Aorta (tissue), 5 donors: ENCODE measurements around the gene ARID1B. TPM values are rescaled to one million over a fixed set of nuclear protein-coding genes. Genes with fewer than 3 reads are reported as not detected.

ENCODE experiments used
- ATAC-seq: fragments of 200-7000 bp; cut with Tn5 transposase; one replicate; pipeline ENCODE4 v1.9.1; 2022; ENCODE audit warnings: moderate library complexity; ENCODE audit not compliant: low FRiP score
- DNase-seq, 2 donors: peaks; one replicate each; pipeline ENCODE4 v3.0.0-alpha.2; 2020
- H3K27ac ChIP-seq, 2 donors: one replicate each; pipeline ENCODE4 v1.5.1; 2013; ENCODE audit warnings: low read length in 2 of 2, mild to moderate bottlenecking in 2 of 2, moderate library complexity in 2 of 2, control low read depth in 1 of 2, inconsistent platforms in 1 of 2, low read depth in 1 of 2
- H3K27me3 ChIP-seq, 2 donors: one replicate each; pipeline ENCODE4 v1.6.1; 2013; ENCODE audit warnings: control low read depth in 1 of 2, low read length in 1 of 2, mild to moderate bottlenecking in 1 of 2, moderate library complexity in 1 of 2; ENCODE audit not compliant: insufficient read depth in 2 of 2, control insufficient read depth in 1 of 2
- H3K36me3 ChIP-seq, 2 donors: one replicate each; pipeline ENCODE4 v1.6.1; 2013; ENCODE audit warnings: control low read depth in 1 of 2, low read length in 1 of 2, mild to moderate bottlenecking in 1 of 2; ENCODE audit not compliant: insufficient read depth in 2 of 2, control insufficient read depth in 1 of 2
- H3K4me1 ChIP-seq, 2 donors: one replicate each; pipeline ENCODE4 v1.6.1; 2013; ENCODE audit warnings: low read length in 2 of 2, control low read depth in 1 of 2, mild to moderate bottlenecking in 1 of 2, moderate library complexity in 1 of 2; ENCODE audit not compliant: insufficient read depth in 2 of 2, control insufficient read depth in 1 of 2
- H3K4me3 ChIP-seq, 2 donors: one replicate each; pipeline ENCODE4 v1.5.1; 2013; ENCODE audit warnings: low read length in 2 of 2, control low read depth in 1 of 2, mild to moderate bottlenecking in 1 of 2
- H3K9me3 ChIP-seq: one replicate; pipeline ENCODE4 v1.6.1; 2013; ENCODE audit warnings: mild to moderate bottlenecking, low read length; ENCODE audit not compliant: control insufficient read depth
- WGBS, 2 donors: extraction: QIAGEN DNeasy Blood & Tissue Kit; methylation state at CpG; one replicate each; pipeline ENCODE4 v1.1.7; 2013; 5-methylcytosine and 5-hydroxymethylcytosine counted together
- intact Hi-C, 2 donors: fragments of 100-400 bp; cut with DNase I; formaldehyde crosslinking; loops; one replicate each; pipeline versions ENCODE4 v1.14.2 to v1.15.0; 2022
- polyA plus RNA-seq, 2 donors: library from polyadenylated mRNA; stranded (reverse); fragments of 200-250 nt; gene quantifications; one replicate each; pipeline ENCODE4 v1.2.3, GENCODE V29; 2013
- total RNA-seq, 2 donors: library from RNA; stranded (reverse); fragmentation: NEBNext Ultra II Directional; extraction: Animal tissue kit (Norgen Biotek cat#: 25700); gene quantifications; one replicate each; pipeline ENCODE4 v1.2.1, GENCODE V29; 2021
- donor health status: healthy with polysubstance abuse.
- donor health status: Bipolar disorder and iron deficiency.
- donor health status: DM: no; HTN: no; CAD: no.
- donor health status: DM: no; HTN: no; CAD: no.
- donor health status: DM: yes; HTN: yes; CAD: no.

ARID1B gene
- total and polyA plus RNA-seq, 4 donors, result 6.5 to 143 (median 54.5) TPM

- ATAC-seq, result peak; percentile 54
- 86% methylated on average over 5 of the region's 5 CpGs for WGBS, 2 donors
- intact Hi-C loops, result loop anchor here in 1 of 2 donors (5.0 kb wide), 1 partner anchor 33 kb away; no protein-coding TSS in a partner anchor
These were observed 272.0 kb downstream of the ARID1B start for GRCh38 chr6:157049133-157049532.

GRCh38 chr6:157050537-157051265, 273.5 kb downstream of the ARID1B start:
- H3K36me3 ChIP-seq, result no peaks in the 10 kb centered on the region
- no peak overlapping the region for H3K27ac ChIP-seq
- WGBS, 2 donors, result 69 to 75% methylated on average over 8 of the region's 8 CpGs
- H3K4me3 ChIP-seq, result no peak overlapping the region
- no peaks in the 10 kb centered on the region for H3K9me3 ChIP-seq
- DNase-seq (no peak), ATAC-seq (no peak)
- peaks cover 0 to 13% of the 10 kb centered on the region in 2 donors for H3K4me1 ChIP-seq
- no peaks in the 10 kb centered on the region for H3K27me3 ChIP-seq
- intact Hi-C loops, result no loop called here

More at GRCh38 chr6:157049133-157049532, 272.0 kb downstream of the ARID1B start:
- Histone ChIP-seq H3K36me3 (no peaks in the 10 kb centered on the region), H3K27ac (no peak overlapping the region), H3K9me3 (no peaks in the 10 kb centered on the region), H3K4me1 (peaks cover 0 to 13% of the 10 kb centered on the region in 2 donors), H3K27me3 (no peaks in the 10 kb centered on the region), H3K4me3 (no peak overlapping the region)
- DNase-seq, result no peak

GRCh38 chr6:157054531-157054979, 277.4 kb downstream of the ARID1B start:
- no peaks in the 10 kb centered on the region for H3K9me3 ChIP-seq
- H3K27me3 ChIP-seq, result no peaks in the 10 kb centered on the region
- intact Hi-C loops, result no loop called here
- H3K36me3 ChIP-seq, result no peaks in the 10 kb centered on the region
- no peak overlapping the region for H3K27ac ChIP-seq
- H3K4me1 ChIP-seq, result no peaks in the 10 kb centered on the region
- ATAC-seq (no peak), DNase-seq (no peak)
- no peak overlapping the region for H3K4me3 ChIP-seq
- WGBS, 2 donors, result 93 to 94% methylated on average over 4 of the region's 4 CpGs

GRCh38 chr6:157055863-157056262, 278.7 kb downstream of the ARID1B start:
- ATAC-seq (no peak), DNase-seq (no peak)
- no peak overlapping the region for H3K27ac ChIP-seq
- no peaks in the 10 kb centered on the region for H3K9me3 ChIP-seq
- intact Hi-C loops, result no loop called here
- WGBS, 2 donors, result 97 to 98% methylated on average over 3 of the region's 3 CpGs
- no peaks in the 10 kb centered on the region for H3K4me1 ChIP-seq
- H3K36me3 ChIP-seq, result no peaks in the 10 kb centered on the region
- H3K27me3 ChIP-seq, result no peaks in the 10 kb centered on the region
- no peak overlapping the region for H3K4me3 ChIP-seq

- intact Hi-C loops, result no loop called here
- H3K4me3 ChIP-seq, result no peak overlapping the region
- H3K9me3 ChIP-seq, result no peaks in the 10 kb centered on the region
- DNase-seq (no peak), ATAC-seq (no peak)
- no peaks in the 10 kb centered on the region for H3K4me1 ChIP-seq
- H3K36me3 ChIP-seq, result no peaks in the 10 kb centered on the region
- WGBS, 2 donors, result 38 to 47% methylated on average over 1 of the region's 1 CpG
- no peak overlapping the region for H3K27ac ChIP-seq
- H3K27me3 ChIP-seq, result no peaks in the 10 kb centered on the region
These were observed 279.1 kb downstream of the ARID1B start for GRCh38 chr6:157056275-157056674.

- H3K27ac ChIP-seq, result no peak overlapping the region
- no peaks in the 10 kb centered on the region for H3K27me3 ChIP-seq
- no peaks in the 10 kb centered on the region for H3K9me3 ChIP-seq
- DNase-seq (no peak), ATAC-seq (no peak)
- intact Hi-C loops, result no loop called here
- 94 to 96% methylated on average over 9 of the region's 9 CpGs for WGBS, 2 donors
- no peaks in the 10 kb centered on the region for H3K36me3 ChIP-seq
- no peaks in the 10 kb centered on the region for H3K4me1 ChIP-seq
- no peak overlapping the region for H3K4me3 ChIP-seq
These were observed 281.4 kb downstream of the ARID1B start for GRCh38 chr6:157058574-157058973.

- DNase-seq, result no peak
These were observed 282.6 kb downstream of the ARID1B start for GRCh38 chr6:157059781-157060180.

GRCh38 chr6:157060440-157060952, 283.3 kb downstream of the ARID1B start:
- no peaks in the 10 kb centered on the region for H3K9me3 ChIP-seq
- no peaks in the 10 kb centered on the region for H3K4me1 ChIP-seq
- WGBS, 2 donors, result 12 to 18% methylated on average over 1 of the region's 1 CpG
- H3K27ac ChIP-seq, result no peak overlapping the region
- no peaks in the 10 kb centered on the region for H3K27me3 ChIP-seq
- ATAC-seq, result no peak
- intact Hi-C loops, result no loop called here
- DNase-seq, result no peak
- no peaks in the 10 kb centered on the region for H3K36me3 ChIP-seq
- H3K4me3 ChIP-seq, result no peak overlapping the region

More at GRCh38 chr6:157059781-157060180, 282.6 kb downstream of the ARID1B start:
- Histone ChIP-seq H3K4me3 (no peak overlapping the region), H3K27me3 (no peaks in the 10 kb centered on the region), H3K4me1 (no peaks in the 10 kb centered on the region), H3K36me3 (no peaks in the 10 kb centered on the region), H3K27ac (no peak overlapping the region), H3K9me3 (no peaks in the 10 kb centered on the region)
- 64 to 67% methylated on average over 4 of the region's 4 CpGs for WGBS, 2 donors
- intact Hi-C loops, result no loop called here
- no peak for ATAC-seq
